GM18867 (cell line): ENCODE data around the gene WDFY4.

Experiments used
- ATAC-seq: cut with Tn5 transposase; IDR thresholded peaks from one replicate; pipeline ENCODE4 v1.9.1; 2021; ENCODE audit warnings: mild to moderate bottlenecking, moderate library complexity; ENCODE audit not compliant: unreplicated experiment

Gene WDFY4

GRCh38 chr10:48806342-48806741 lies 121.7 kb downstream of the WDFY4 start:
- ATAC-seq: no peak

GRCh38 chr10:48807791-48808470 lies 123.3 kb downstream of the WDFY4 start:
- ATAC-seq: no peak

- no peak for ATAC-seq
Measured at GRCh38 chr10:48809261-48809660, 124.6 kb downstream of the WDFY4 start.

GRCh38 chr10:48811461-48811860 lies 126.8 kb downstream of the WDFY4 start:
- ATAC-seq: no peak

- ATAC-seq: no peak
Measured at GRCh38 chr10:48811917-48812316, 127.2 kb downstream of the WDFY4 start.

GRCh38 chr10:48813291-48813690 lies 128.6 kb downstream of the WDFY4 start:
- no peak for ATAC-seq

- ATAC-seq: no peak
Measured at GRCh38 chr10:48813825-48814224, 129.2 kb downstream of the WDFY4 start.

- ATAC-seq: no peak
Measured at GRCh38 chr10:48814933-48815332, 130.3 kb downstream of the WDFY4 start.

- ATAC-seq: no peak
Measured at GRCh38 chr10:48817141-48817540, 132.5 kb downstream of the WDFY4 start.

- ATAC-seq: no peak
Measured at GRCh38 chr10:48818081-48818480, 133.4 kb downstream of the WDFY4 start.

- no peak for ATAC-seq
Measured at GRCh38 chr10:48818861-48819520, 134.3 kb downstream of the WDFY4 start.

- ATAC-seq: no peak
Measured at GRCh38 chr10:48819783-48820182, 135.1 kb downstream of the WDFY4 start.

GRCh38 chr10:48820231-48820630 lies 135.6 kb downstream of the WDFY4 start:
- ATAC-seq: no peak

- no peak for ATAC-seq
Measured at GRCh38 chr10:48820699-48821098, 136.0 kb downstream of the WDFY4 start.

GRCh38 chr10:48821111-48821510 lies 136.4 kb downstream of the WDFY4 start:
- ATAC-seq: no peak

GRCh38 chr10:48821692-48822091 lies 137.0 kb downstream of the WDFY4 start:
- ATAC-seq: no peak

GRCh38 chr10:48833674-48834073 lies 149.0 kb downstream of the WDFY4 start:
- ATAC-seq: no peak

- no peak for ATAC-seq
Measured at GRCh38 chr10:48834189-48834965, 149.7 kb downstream of the WDFY4 start.

GRCh38 chr10:48835781-48836180 lies 151.1 kb downstream of the WDFY4 start:
- ATAC-seq: no peak

- ATAC-seq: no peak
Measured at GRCh38 chr10:48836605-48837004, 151.9 kb downstream of the WDFY4 start.

- ATAC-seq: no peak
Measured at GRCh38 chr10:48838834-48839233, 154.2 kb downstream of the WDFY4 start.
